ENCODE measurements around the gene C4orf50.
"Not testable (repeated sequence)": the region's sequence is repeated elsewhere in the genome, so short reads cannot be mapped to it uniquely, and the experiment has no call there.

Gene C4orf50

DNA sequence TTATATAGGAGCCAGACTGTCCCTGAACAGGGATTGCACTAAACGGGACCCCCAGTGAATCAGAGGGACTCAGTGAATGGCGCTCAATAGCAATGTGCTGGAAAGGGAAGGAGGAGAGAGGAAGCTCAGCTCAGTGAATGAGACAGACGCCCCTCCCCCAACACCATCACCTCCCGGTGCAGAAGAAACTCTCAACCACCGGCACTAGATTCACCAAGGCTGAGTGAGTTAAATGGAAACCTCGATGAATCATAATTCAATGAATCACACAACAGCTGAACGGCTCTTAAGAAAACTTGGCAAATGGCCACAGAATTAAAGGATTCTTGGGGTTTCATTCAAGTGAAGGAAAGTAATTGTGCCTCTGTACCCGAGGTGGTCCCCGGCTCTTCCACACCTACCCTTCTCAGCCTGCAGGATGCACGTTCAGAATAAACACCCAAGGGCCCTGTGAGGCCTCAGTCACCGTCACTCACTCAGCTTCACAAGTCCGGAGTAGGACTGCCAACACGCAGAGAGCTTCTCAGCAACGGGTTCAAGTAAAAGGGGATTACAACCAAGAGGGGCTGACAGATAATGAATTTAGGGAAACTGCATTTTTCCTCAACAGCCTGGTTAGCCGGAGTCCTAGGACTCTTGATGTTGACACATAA is 154.6 kb downstream of the C4orf50 start:
- Histone ChIP-seq H4K20me1 (ENCODE audit: insufficient read depth, low read length) (no peaks in the 10 kb centered on the region), H3K4me1 (ENCODE audit: insufficient read depth, low read length, severe bottlenecking) (no peaks in the 10 kb centered on the region), H3K9me2 (ENCODE audit: low read depth, low read length) (no peaks in the 10 kb centered on the region), H2AFZ (ENCODE audit: low read length) (no peak overlapping the region), H3K9me3 (ENCODE audit: low read length) (no peaks in the 10 kb centered on the region), H3F3A (ENCODE audit: insufficient read depth, low read length) (no peaks in the 10 kb centered on the region), H3K27ac (ENCODE audit: low read depth, low read length, poor library complexity, severe bottlenecking) (no peak overlapping the region), H3K27me3 (ENCODE audit: insufficient read depth, low read length) (no peaks in the 10 kb centered on the region), H3K4me2 (ENCODE audit: low read length) (no peak overlapping the region), H3K79me2 (ENCODE audit: insufficient read depth, low read length) (no peaks in the 10 kb centered on the region), H3K36me3 (ENCODE audit: insufficient read depth, low read length) (no peaks in the 10 kb centered on the region), H3K4me3 (ENCODE audit: low read depth, low read length, poor library complexity, severe bottlenecking) (no peak overlapping the region), H3K9ac (ENCODE audit: low read length) (no peak overlapping the region)
- no peak for TF ChIP-seq EZH2 (IDR thresholded peaks at IDR 0.05; ENCODE audit: borderline replicate concordance, low read length)
- TF ChIP-seq, protein P1, sequence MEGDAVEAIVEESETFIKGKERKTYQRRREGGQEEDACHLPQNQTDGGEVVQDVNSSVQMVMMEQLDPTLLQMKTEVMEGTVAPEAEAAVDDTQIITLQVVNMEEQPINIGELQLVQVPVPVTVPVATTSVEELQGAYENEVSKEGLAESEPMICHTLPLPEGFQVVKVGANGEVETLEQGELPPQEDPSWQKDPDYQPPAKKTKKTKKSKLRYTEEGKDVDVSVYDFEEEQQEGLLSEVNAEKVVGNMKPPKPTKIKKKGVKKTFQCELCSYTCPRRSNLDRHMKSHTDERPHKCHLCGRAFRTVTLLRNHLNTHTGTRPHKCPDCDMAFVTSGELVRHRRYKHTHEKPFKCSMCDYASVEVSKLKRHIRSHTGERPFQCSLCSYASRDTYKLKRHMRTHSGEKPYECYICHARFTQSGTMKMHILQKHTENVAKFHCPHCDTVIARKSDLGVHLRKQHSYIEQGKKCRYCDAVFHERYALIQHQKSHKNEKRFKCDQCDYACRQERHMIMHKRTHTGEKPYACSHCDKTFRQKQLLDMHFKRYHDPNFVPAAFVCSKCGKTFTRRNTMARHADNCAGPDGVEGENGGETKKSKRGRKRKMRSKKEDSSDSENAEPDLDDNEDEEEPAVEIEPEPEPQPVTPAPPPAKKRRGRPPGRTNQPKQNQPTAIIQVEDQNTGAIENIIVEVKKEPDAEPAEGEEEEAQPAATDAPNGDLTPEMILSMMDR (IDR thresholded peaks at IDR 0.05; ENCODE audit: low read length), result no peak

DNA sequence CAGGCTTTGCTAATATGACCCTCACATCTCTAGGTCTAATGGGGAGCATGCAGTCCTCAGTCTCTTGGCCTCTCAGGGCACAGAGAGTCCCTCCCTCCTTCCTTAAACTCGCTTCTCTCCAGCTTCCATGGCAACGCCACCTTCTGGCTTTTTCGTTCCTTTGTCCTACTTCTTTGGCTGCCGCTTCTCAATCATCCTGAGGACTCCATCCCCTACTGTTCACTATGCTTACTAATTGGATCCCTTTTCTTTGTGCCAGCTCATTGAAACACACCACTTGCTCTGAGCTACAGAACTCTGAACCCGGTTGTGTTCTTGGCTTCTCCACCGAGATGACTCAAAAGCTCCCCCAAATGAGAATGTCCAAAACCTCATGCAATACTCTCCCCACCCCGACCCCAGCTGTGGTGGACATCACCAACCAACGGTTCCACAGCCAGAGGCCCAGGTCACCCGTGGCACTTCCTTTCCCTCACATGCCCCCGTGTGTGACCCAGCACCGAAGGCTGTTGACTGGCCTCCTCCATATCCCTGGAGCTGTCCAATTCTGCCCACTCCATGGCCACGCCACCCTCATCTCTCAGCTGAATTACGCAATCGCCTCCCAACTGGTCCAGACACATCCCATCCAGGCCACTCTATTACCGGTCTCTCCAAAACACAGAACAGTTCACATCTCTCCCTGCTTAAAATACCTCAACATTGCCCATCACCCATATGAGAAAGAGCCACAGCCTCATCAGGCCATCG is 160.0 kb downstream of the C4orf50 start:
- Histone ChIP-seq H2AFZ (ENCODE audit: low read length) (no peak overlapping the region), H4K20me1 (ENCODE audit: insufficient read depth, low read length) (no peaks in the 10 kb centered on the region), H3K4me2 (ENCODE audit: low read length) (no peak overlapping the region), H3K4me1 (ENCODE audit: insufficient read depth, low read length, severe bottlenecking) (no peaks in the 10 kb centered on the region), H3K9ac (ENCODE audit: low read length) (no peak overlapping the region), H3K9me2 (ENCODE audit: low read depth, low read length) (no peaks in the 10 kb centered on the region), H3K9me3 (ENCODE audit: low read length) (no peaks in the 10 kb centered on the region), H3K27me3 (ENCODE audit: insufficient read depth, low read length) (no peaks in the 10 kb centered on the region), H3K27ac (ENCODE audit: low read depth, low read length, poor library complexity, severe bottlenecking) (no peak overlapping the region), H3K36me3 (ENCODE audit: insufficient read depth, low read length) (no peaks in the 10 kb centered on the region), H3K79me2 (ENCODE audit: insufficient read depth, low read length) (no peaks in the 10 kb centered on the region), H3F3A (ENCODE audit: insufficient read depth, low read length) (no peaks in the 10 kb centered on the region), H3K4me3 (ENCODE audit: low read depth, low read length, poor library complexity, severe bottlenecking) (no peak overlapping the region)
- TF ChIP-seq, protein P1 (IDR thresholded peaks at IDR 0.05; ENCODE audit: low read length), result no peak
- no peak for TF ChIP-seq EZH2 (IDR thresholded peaks at IDR 0.05; ENCODE audit: borderline replicate concordance, low read length)

DNA sequence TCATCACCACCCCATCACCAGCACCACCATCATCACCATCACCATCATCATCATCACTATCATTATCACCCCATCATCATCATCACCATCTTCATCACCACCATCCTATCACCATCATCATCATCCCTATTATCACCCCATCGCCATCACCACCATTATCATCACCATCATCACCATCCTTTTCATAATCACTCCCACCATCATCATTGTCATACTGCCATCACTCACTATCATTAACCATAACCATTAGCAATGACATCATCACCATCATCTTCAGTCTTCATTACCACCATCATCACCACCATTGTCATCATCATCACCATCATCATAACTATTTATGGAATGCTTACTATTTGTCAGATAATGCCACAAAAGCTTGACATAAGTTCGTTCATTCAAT is 161.0 kb downstream of the C4orf50 start:
- no peak overlapping the region for H3K4me3 ChIP-seq (ENCODE audit: low read depth, low read length, poor library complexity, severe bottlenecking)
- TF ChIP-seq, protein P1 (IDR thresholded peaks at IDR 0.05; ENCODE audit: low read length), result no peak
- TF ChIP-seq EZH2 (IDR thresholded peaks at IDR 0.05; ENCODE audit: borderline replicate concordance, low read length), result no peak
- no peaks in the 10 kb centered on the region for H3K9me3 ChIP-seq (ENCODE audit: low read length)

DNA sequence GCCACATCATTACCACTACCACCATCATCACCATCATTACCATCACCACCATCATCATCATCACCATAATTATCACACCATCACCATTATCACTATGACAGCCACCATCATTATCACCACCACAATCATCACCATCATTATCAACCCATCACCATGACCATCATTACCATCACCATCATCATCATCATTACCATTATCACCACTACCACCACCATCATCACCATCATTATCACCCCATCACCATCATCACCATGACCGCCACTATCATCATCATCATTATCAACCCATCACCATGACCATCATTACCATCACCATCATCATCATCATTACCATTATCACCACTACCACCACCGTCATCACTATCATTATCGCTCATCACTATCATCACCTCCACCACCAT is 161.9 kb downstream of the C4orf50 start:
- not testable (repeated sequence) for H2AFZ ChIP-seq (ENCODE audit: low read length); H3K9ac ChIP-seq (ENCODE audit: low read length); H3K4me3 ChIP-seq (ENCODE audit: low read depth, low read length, poor library complexity, severe bottlenecking); H3K36me3 ChIP-seq (ENCODE audit: insufficient read depth, low read length); H3K27me3 ChIP-seq (ENCODE audit: insufficient read depth, low read length); H3K9me2 ChIP-seq (ENCODE audit: low read depth, low read length); H3K4me1 ChIP-seq (ENCODE audit: insufficient read depth, low read length, severe bottlenecking); H3F3A ChIP-seq (ENCODE audit: insufficient read depth, low read length); H3K9me3 ChIP-seq (ENCODE audit: low read length); H3K79me2 ChIP-seq (ENCODE audit: insufficient read depth, low read length); H3K4me2 ChIP-seq (ENCODE audit: low read length); H3K27ac ChIP-seq (ENCODE audit: low read depth, low read length, poor library complexity, severe bottlenecking); H4K20me1 ChIP-seq (ENCODE audit: insufficient read depth, low read length)

More for the DNA sequence above, 161.0 kb downstream of the C4orf50 start:
- Histone ChIP-seq H3K4me2 (ENCODE audit: low read length) (no peak overlapping the region), H3K36me3 (ENCODE audit: insufficient read depth, low read length) (no peaks in the 10 kb centered on the region), H3K27ac (ENCODE audit: low read depth, low read length, poor library complexity, severe bottlenecking) (no peak overlapping the region), H3K4me1 (ENCODE audit: insufficient read depth, low read length, severe bottlenecking) (no peaks in the 10 kb centered on the region), H3F3A (ENCODE audit: insufficient read depth, low read length) (no peaks in the 10 kb centered on the region), H3K79me2 (ENCODE audit: insufficient read depth, low read length) (no peaks in the 10 kb centered on the region), H3K9me2 (ENCODE audit: low read depth, low read length) (no peaks in the 10 kb centered on the region), H4K20me1 (ENCODE audit: insufficient read depth, low read length) (no peaks in the 10 kb centered on the region), H2AFZ (ENCODE audit: low read length) (no peak overlapping the region), H3K9ac (ENCODE audit: low read length) (no peak overlapping the region), H3K27me3 (ENCODE audit: insufficient read depth, low read length) (no peaks in the 10 kb centered on the region)

Measured in OCI-LY1 (cell line).